Loucy (cell line): ENCODE data around the gene PIBF1.

Experiments
- H2AFZ ChIP-seq: fragments of 200-600 bp; sonication (generic); 2 replicates; pipeline ENCODE4 v1.6.0; 2016; ENCODE audit warnings: antibody characterized with exemption, mild to moderate bottlenecking, low read length, moderate library complexity
- H3F3A ChIP-seq: fragments of 200-600 bp; 2 replicates; pipeline ENCODE4 v1.6.0; 2016; ENCODE audit warnings: antibody characterized with exemption, low read depth, mild to moderate bottlenecking
- H3K27me3 ChIP-seq: fragments of 200-600 bp; sonication (generic); 2 replicates; pipeline ENCODE4 v1.6.1; 2014; ENCODE audit warnings: low read length, mild to moderate bottlenecking; ENCODE audit not compliant: insufficient read depth, poor library complexity, severe bottlenecking
- H3K36me3 ChIP-seq: fragments of 200-600 bp; sonication (generic); 2 replicates; pipeline ENCODE4 v1.6.1; 2016; ENCODE audit warnings: low read length; ENCODE audit not compliant: insufficient read depth
- H3K4me1 ChIP-seq: fragments of 200-600 bp; sonication (generic); 2 replicates; pipeline ENCODE4 v1.5.1; 2014; ENCODE audit warnings: low read length, mild to moderate bottlenecking; ENCODE audit not compliant: insufficient read depth, poor library complexity, severe bottlenecking
- H3K4me2 ChIP-seq: fragments of 200-600 bp; sonication (generic); 2 replicates; pipeline ENCODE4 v1.6.0; 2014; ENCODE audit warnings: antibody characterized with exemption, low read length, low read depth, mild to moderate bottlenecking; ENCODE audit not compliant: poor library complexity, severe bottlenecking
- H3K4me3 ChIP-seq: fragments of 200-600 bp; sonication (generic); 2 replicates; pipeline ENCODE4 v1.5.1; 2014; ENCODE audit warnings: low read length, mild to moderate bottlenecking, mixed read lengths; ENCODE audit not compliant: poor library complexity, severe bottlenecking
- H3K79me2 ChIP-seq: fragments of 200-600 bp; sonication (generic); 2 replicates; pipeline ENCODE4 v1.6.1; 2014; ENCODE audit warnings: low read length; ENCODE audit not compliant: insufficient read depth
- H3K9ac ChIP-seq: fragments of 200-600 bp; sonication (generic); 2 replicates; pipeline ENCODE4 v1.6.0; 2014; ENCODE audit warnings: mild to moderate bottlenecking, low read depth, low read length, moderate library complexity; ENCODE audit not compliant: poor library complexity, severe bottlenecking
- H3K9me2 ChIP-seq: fragments of 200-600 bp; sonication (generic); replicated peaks from 2 replicates; pipeline ENCODE4 v1.6.1; 2016; ENCODE audit warnings: low read depth, low read length, mixed read lengths
- H3K9me3 ChIP-seq: fragments of 200-600 bp; sonication (generic); 2 replicates; pipeline ENCODE4 v1.6.1; 2014; ENCODE audit warnings: mild to moderate bottlenecking, antibody characterized with exemption, low read length, low read depth; ENCODE audit not compliant: insufficient read depth
- H4K20me1 ChIP-seq: fragments of 200-600 bp; sonication (generic); 2 replicates; pipeline ENCODE4 v1.6.0; 2014; ENCODE audit warnings: antibody characterized with exemption, low read length, mild to moderate bottlenecking; ENCODE audit not compliant: insufficient read depth, poor library complexity, severe bottlenecking
- EZH2phosphoT487 ChIP-seq: fragments of 200-600 bp; IDR thresholded peaks from 2 replicates; pipeline ENCODE4 v1.6.1; 2018; ENCODE audit warnings: antibody characterized with exemption, mild to moderate bottlenecking, moderate library complexity, borderline replicate concordance
- TF ChIP-seq, protein P1 (sequence below): fragments of 200-600 bp; sonication (generic); conservative IDR thresholded peaks from 2 replicates; pipeline ENCODE4 v1.5.1; 2014; ENCODE audit warnings: mild to moderate bottlenecking, antibody characterized with exemption, low read length

The PIBF1 gene

DNA sequence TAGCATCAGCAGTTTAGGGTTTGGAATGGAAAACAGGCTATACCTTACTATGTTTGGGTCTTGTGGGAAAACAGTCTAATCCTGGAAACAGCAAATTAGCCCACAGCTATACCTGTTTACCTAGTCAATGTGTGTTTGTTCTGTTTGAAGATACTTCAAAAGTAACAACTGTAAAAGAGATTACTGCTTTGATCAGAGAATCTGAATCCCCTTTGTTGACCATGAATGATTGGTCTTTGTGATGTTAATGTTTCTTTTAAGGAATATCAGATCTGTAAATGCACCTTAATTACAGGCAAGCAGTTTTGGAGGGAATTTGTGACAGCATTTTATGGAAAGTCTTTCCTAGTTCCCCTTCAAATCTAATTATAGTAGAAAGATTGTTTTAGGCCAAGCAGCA, 256.1 kb downstream of the PIBF1 start:
- Histone ChIP-seq H3K4me3 (no peak overlapping the region), H3K79me2 (no peaks in the 10 kb centered on the region), H3K9me3 (no peaks in the 10 kb centered on the region), H3K27me3 (no peaks in the 10 kb centered on the region), H3K9ac (no peak overlapping the region), H3K9me2 (no peaks in the 10 kb centered on the region), H2AFZ (no peak overlapping the region), H3K4me2 (no peak overlapping the region), H3F3A (no peaks in the 10 kb centered on the region), H4K20me1 (no peaks in the 10 kb centered on the region), H3K36me3 (no peaks in the 10 kb centered on the region), H3K4me1 (peaks cover 7% of the 10 kb centered on the region)
- TF ChIP-seq, protein P1, sequence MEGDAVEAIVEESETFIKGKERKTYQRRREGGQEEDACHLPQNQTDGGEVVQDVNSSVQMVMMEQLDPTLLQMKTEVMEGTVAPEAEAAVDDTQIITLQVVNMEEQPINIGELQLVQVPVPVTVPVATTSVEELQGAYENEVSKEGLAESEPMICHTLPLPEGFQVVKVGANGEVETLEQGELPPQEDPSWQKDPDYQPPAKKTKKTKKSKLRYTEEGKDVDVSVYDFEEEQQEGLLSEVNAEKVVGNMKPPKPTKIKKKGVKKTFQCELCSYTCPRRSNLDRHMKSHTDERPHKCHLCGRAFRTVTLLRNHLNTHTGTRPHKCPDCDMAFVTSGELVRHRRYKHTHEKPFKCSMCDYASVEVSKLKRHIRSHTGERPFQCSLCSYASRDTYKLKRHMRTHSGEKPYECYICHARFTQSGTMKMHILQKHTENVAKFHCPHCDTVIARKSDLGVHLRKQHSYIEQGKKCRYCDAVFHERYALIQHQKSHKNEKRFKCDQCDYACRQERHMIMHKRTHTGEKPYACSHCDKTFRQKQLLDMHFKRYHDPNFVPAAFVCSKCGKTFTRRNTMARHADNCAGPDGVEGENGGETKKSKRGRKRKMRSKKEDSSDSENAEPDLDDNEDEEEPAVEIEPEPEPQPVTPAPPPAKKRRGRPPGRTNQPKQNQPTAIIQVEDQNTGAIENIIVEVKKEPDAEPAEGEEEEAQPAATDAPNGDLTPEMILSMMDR: no peak
- no peak for TF ChIP-seq EZH2phosphoT487

- peaks cover 7% of the 10 kb centered on the region for H3K4me1 ChIP-seq
- no peaks in the 10 kb centered on the region for H3K36me3 ChIP-seq
- no peak for TF ChIP-seq EZH2phosphoT487
- TF ChIP-seq, protein P1: no peak
- no peaks in the 10 kb centered on the region for H3K9me3 ChIP-seq
- no peaks in the 10 kb centered on the region for H3F3A ChIP-seq
- no peaks in the 10 kb centered on the region for H3K79me2 ChIP-seq
- H3K9ac ChIP-seq: no peak overlapping the region
- no peak overlapping the region for H2AFZ ChIP-seq
- H3K4me2 ChIP-seq: no peak overlapping the region
- no peaks in the 10 kb centered on the region for H4K20me1 ChIP-seq
- H3K9me2 ChIP-seq: no peaks in the 10 kb centered on the region
- H3K4me3 ChIP-seq: no peak overlapping the region
- no peaks in the 10 kb centered on the region for H3K27me3 ChIP-seq
These were observed 257.5 kb downstream of the PIBF1 start for GRCh38 chr13:73039201-73040108.

DNA sequence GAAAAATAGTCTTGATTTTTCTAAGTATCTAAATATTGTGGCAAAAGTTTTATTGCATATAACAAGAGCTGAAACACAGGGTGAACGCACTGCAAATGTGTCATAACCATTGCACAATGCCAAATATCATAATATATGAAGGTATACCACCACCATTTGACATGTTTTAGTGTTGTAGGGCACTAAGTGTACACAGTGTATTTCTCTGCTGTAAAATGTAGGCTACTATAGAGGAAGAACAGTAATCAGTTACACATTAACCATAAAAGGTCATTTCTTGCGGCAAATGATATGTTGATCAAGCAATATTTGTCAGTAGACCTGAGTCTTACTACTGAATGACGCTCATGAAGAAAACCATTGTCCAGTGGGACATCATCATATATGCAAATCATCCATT, 258.6 kb downstream of the PIBF1 start:
- Histone ChIP-seq H3K79me2 (no peaks in the 10 kb centered on the region), H3K4me1 (peaks cover 7% of the 10 kb centered on the region), H2AFZ (no peak overlapping the region), H3K27me3 (no peaks in the 10 kb centered on the region), H3K9ac (no peak overlapping the region), H3K9me2 (no peaks in the 10 kb centered on the region), H3K9me3 (no peaks in the 10 kb centered on the region), H3F3A (no peaks in the 10 kb centered on the region), H3K36me3 (no peaks in the 10 kb centered on the region), H3K4me2 (peak overlapping the region; percentile 49), H4K20me1 (no peaks in the 10 kb centered on the region), H3K4me3 (no peak overlapping the region)
- TF ChIP-seq EZH2phosphoT487: no peak
- TF ChIP-seq, protein P1: 0 out of 2 replicates have a peak, but pooled peaks have one; percentile 10
